GM18909 (cell line): Measurements from ENCODE around the gene TBX1.

Source experiments
- ATAC-seq: cut with Tn5 transposase; IDR thresholded peaks from one replicate; pipeline ENCODE4 v1.9.1; 2021; ENCODE audit warnings: mild to moderate bottlenecking; ENCODE audit not compliant: unreplicated experiment, poor library complexity

The TBX1 gene

GRCh38 chr22:19751497-19752245 is 8.9 kb upstream of the TBX1 start:
- no peak for ATAC-seq

- ATAC-seq = no peak
Observed at GRCh38 chr22:19753090-19753842, 7.3 kb upstream of the TBX1 start.

- ATAC-seq = no peak
Observed at GRCh38 chr22:19753996-19754700, 6.4 kb upstream of the TBX1 start.

GRCh38 chr22:19754701-19755144 is 5.9 kb upstream of the TBX1 start:
- ATAC-seq = no peak

GRCh38 chr22:19755145-19755710 is 5.3 kb upstream of the TBX1 start:
- no peak for ATAC-seq

- ATAC-seq = no peak
Observed at GRCh38 chr22:19755722-19756287, 4.8 kb upstream of the TBX1 start.

- ATAC-seq = no peak
Observed at GRCh38 chr22:19756288-19757128, 4.1 kb upstream of the TBX1 start.

- ATAC-seq = no peak
Observed at GRCh38 chr22:19757140-19757984, 3.2 kb upstream of the TBX1 start.

- no peak for ATAC-seq
Observed at GRCh38 chr22:19757985-19758895, 2.3 kb upstream of the TBX1 start.

GRCh38 chr22:19758896-19759426 is 1.6 kb upstream of the TBX1 start:
- no peak for ATAC-seq

GRCh38 chr22:19759427-19760057 is 1.0 kb upstream of the TBX1 start:
- ATAC-seq = no peak

- no peak for ATAC-seq
Observed at GRCh38 chr22:19760951-19761724, 560 bp downstream of the TBX1 start.

- ATAC-seq = no peak
Observed at GRCh38 chr22:19761725-19762567, 1.4 kb downstream of the TBX1 start.

- ATAC-seq = no peak
Observed at GRCh38 chr22:19762568-19763457, 2.2 kb downstream of the TBX1 start.
